Measurements from ENCODE around the gene ELP4.
A peak's percentile ranks its signal among the peaks of the same experiment; 100 is the strongest.
"Not testable (repeated sequence)": the region's sequence is repeated elsewhere in the genome, so short reads cannot be mapped to it uniquely, and the experiment has no call there.

ELP4 gene

DNA sequence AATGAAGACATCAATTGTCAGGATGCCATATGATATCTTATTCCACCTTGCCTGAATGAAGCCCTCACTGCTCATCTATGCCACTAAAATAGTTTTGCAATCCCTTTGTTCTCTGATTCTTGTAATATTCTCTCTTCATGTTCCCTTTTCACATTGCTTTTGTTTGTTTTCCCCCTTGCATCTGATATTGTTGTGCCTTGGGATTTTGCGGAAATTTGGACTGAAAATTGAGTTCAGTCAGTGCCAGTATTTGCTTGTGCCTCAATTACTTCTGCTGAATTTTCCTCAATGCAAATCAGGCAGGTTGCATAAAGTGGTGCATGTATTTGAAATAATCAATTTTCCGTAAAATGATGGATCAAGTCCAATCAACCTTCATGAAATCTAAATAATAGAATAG, 203.3 kb downstream of the ELP4 start:
- no peak for DNase-seq

DNA sequence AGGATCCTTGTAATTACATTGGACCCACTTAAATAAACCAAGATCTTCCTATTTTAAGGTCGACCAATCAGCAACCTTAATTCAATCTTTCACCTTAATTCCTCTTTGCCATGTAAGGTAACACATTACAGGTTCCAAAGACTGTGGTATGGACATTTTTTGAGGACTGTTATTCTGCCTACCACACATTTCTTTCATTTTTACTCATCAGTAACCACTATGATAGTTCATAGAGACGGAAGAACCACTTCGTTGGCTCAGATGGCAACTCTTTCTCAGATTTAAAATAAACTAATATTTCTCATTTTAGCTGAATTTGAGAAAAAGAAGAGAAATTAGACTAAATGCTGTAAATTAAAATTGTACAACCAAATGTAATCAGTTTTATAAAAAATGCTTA, 205.3 kb downstream of the ELP4 start:
- DNase-seq: no peak

DNA sequence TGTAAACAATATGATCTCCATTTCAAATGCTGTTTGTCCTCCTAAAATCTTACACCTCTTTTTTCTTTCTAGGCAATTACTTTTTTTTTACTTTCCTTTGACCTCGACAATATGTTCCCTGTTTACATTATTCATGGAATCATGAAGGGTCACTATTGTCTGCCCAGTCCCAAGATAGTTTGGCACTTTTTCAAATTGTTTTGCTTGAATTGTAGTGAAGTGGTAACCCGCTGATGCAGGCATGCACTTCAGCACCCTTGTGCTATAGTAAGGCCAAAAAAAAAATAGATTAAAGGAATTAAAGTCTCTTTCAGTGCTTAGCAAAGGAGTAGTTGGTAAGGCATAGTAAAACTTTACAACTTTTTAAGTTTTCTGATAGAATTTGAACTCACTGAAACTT, 210.7 kb downstream of the ELP4 start:
- no peak for DNase-seq

GRCh38 chr11:31720671-31721365, 211.3 kb downstream of the ELP4 start:
- no peak for DNase-seq

- DNase-seq: no peak
Measured at GRCh38 chr11:31722754-31723153, 213.2 kb downstream of the ELP4 start.

DNA sequence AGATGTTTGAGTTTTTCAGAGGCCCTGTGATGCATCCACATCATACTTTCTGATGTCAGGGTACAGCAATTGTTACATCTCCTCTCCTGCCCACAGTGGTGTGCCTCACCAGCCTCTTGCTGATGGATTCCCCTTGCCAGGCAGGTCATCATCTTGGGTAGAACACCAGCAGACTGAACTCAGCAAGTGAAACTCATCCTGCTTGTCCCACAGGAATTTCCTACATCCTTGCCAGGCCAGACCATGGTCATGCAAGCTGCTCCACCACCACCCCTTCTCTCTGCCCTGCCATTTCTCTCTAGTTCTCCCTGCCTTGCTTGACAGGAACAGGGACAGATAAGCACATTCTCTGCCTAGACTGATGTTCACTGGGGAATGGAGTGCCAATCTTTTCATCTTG, 215.6 kb downstream of the ELP4 start:
- DNase-seq: peak; percentile 0

- no peak for DNase-seq
Measured at GRCh38 chr11:31728432-31728831, 218.9 kb downstream of the ELP4 start.

DNA sequence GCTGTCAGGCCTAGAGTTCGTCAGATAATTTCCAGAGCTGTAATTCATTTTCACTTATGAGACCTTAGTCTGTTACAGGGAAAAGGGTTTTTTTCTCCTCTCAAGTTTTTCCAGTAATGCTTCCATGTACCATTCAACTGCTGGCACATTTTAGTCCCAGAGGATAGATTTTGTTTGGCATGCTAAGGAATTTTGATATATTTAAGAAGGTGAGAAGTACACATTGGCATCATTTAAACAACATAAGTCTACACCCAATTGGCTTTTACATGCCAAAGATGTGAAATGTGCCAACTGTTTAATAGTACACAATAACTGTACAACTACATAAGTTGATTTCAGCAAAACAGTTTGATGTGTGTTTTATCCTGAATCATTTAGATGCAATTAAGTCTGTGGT, 230.6 kb downstream of the ELP4 start:
- no peak for DNase-seq

DNA sequence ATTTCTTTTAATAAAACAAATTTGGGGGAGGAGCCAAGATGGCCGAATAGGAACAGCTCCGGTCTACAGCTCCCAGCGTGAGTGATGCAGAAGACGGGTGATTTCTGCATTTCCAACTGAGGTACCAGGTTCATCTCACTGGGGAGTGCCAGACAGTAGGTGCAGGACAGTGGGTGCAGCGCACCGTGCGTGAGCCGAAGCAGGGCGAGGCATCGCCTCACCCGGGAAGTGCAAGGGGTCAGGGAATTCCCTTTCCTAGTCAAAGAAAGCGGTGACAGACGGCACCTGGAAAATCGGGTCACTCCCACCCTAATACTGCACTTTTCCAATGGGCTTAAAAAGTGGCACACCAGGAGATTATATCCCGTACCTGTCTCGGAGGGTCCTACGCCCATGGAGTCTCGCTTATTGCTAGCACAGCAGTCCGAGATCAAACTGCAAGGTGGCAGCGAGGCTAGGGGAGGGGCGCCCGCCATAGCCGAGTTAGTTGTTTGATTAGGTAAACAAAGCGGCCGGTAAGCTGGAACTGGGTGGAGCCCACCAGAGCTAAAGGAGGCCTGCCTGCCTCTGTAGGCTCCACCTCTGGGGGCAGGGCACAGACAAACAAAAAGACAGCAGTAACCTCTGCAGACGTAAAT, 231.3 kb downstream of the ELP4 start:
- not testable (repeated sequence) for DNase-seq

- no peak for DNase-seq
Measured at GRCh38 chr11:31747581-31747980, 238.0 kb downstream of the ELP4 start.

DNA sequence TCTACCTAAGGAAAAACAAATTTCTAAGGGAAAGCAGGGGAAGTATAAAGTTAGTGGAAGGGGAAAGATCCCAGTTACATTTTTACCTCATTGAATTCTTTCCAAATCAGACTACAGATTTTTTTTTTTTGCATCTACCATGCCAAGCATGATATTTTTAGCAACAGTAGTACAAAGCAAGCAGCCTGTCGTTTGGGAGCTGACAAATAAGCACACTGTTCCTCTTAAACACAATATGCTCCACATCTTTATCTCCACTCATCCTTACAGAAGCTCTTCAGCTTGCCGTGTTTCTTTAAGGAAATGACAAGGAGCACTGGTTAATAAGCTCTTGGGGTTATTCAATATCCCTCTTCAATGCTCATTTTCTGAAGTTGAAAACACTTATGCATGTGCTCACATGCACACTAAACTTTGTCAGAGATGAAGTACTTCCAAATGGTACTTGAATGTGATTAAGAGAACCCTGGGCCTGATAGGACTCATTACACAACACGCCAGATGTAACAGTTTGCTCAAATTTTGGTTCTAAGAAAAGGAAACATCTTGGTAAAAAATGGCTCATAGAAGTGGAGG, 247.8 kb downstream of the ELP4 start:
- DNase-seq: peak; percentile 9

- DNase-seq: no peak
Measured at GRCh38 chr11:31761636-31762035, 252.1 kb downstream of the ELP4 start.

- DNase-seq: no peak
Measured at GRCh38 chr11:31763296-31763695, 253.7 kb downstream of the ELP4 start.

- no peak for DNase-seq
Measured at GRCh38 chr11:31764261-31764660, 254.7 kb downstream of the ELP4 start.

- DNase-seq: no peak
Measured at GRCh38 chr11:31764766-31765165, 255.2 kb downstream of the ELP4 start.

DNA sequence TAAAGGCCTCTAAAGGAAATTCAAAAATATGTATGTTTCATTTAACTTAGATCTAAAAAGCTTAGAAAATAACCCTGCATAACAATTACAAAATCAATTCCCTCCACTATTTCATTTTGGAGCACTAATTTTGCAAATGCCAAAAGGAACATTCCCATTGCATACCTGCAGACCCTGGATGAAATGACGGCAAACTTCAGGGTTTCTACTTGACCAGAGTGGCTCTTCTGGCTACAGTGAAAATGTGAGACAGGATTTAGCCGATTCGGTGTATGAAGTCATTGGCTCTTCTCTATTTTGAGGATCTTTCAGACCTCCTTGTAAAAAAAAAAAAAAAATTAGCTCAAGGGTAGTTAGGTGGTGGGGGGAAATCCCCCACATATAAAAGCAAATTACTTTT, 257.5 kb downstream of the ELP4 start:
- no peak for DNase-seq

GRCh38 chr11:31767685-31768084, 258.1 kb downstream of the ELP4 start:
- DNase-seq: no peak

GRCh38 chr11:31768749-31769640, 259.4 kb downstream of the ELP4 start:
- DNase-seq: no peak

- DNase-seq: no peak
Measured at GRCh38 chr11:31770011-31770700, 260.6 kb downstream of the ELP4 start.

GRCh38 chr11:31772412-31772811, 262.8 kb downstream of the ELP4 start:
- DNase-seq: no peak

- DNase-seq: no peak
Measured at GRCh38 chr11:31779374-31779791, 269.8 kb downstream of the ELP4 start.

- DNase-seq: no peak
Measured at GRCh38 chr11:31780078-31780477, 270.5 kb downstream of the ELP4 start.

GRCh38 chr11:31780480-31780971, 271.0 kb downstream of the ELP4 start:
- DNase-seq: no peak

Measured in NCI-H510A treated with DMSO at 0.1 percent for 48 hours (cell line).